ENCODE measurements around the gene GGCX. TPM values are rescaled to one million over a fixed set of nuclear protein-coding genes. Genes with fewer than 3 reads are reported as not detected.

The GGCX gene
- total and polyA plus RNA-seq, 5 experiments from 2014 or later, result 10.4 to 35.8 (median 14.6) TPM

DNA sequence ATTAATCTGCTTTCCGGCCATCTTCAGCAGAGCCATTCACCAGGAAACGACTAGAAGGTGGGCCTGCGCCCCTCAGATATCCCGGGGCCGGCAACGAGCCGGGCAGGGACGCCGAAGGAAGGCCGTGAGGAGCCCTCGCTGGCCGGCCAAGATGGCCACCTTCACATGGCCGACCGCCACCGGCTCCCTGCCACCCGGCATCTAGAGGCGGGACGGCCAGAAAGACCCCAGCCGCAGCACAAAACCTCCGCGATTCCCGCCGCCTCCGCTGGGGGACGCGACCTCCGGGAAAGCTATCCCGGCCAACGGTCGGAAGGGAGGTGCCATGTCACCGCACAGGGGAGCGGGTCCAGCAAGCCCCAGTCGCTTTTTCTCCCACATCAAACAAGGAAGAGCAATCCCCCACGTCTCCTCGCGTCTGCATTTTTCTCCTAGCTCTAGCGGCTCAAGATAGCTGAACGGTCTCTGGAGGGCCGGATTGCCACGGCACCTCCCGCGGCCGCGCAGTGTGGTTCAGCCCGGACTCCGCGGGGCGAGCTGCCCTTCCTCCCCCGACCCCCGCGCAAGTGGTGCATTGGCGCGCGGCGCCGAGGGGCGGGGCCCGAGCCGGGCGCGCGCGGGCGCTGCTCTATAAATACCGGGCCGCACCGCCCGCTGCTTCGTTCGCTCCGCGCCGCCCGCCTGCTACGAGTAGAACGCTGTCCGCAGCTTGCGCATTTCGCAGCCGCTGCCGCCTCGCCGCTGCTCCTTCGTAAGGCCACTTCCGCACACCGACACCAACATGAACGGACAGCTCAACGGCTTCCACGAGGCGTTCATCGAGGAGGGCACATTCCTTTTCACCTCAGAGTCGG, 22.6 kb downstream of the GGCX start, which contains the start of gene MAT2A:
Gene MAT2A (plus strand): TSS at position 662 of the 854 bp plus-strand sequence. CDS start 120 bp downstream, at position 782.
- no peaks in the 10 kb centered on the region for H3K27me3 Mint-ChIP-seq
- ATAC-seq (peak; percentile 74 to 76), DNase-seq (peak; percentile 71 to 91 (median 86))
- peaks cover 21 to 50% (median 40%) of the 10 kb centered on the region in 4 donors for H3K4me1 Mint-ChIP-seq
- POLR2A ChIA-PET, result interaction anchor here (0.5 to 6.7 kb wide), 36 partner anchors 9 to 902 kb away, joined by 3 to 144 read pairs (median 5); partner anchors contain the start of genes C2orf68, ELMOD3, GGCX and KDM3A
- peak within 1 kb of the TSS; percentile 91 to 96 (median 95) for H3K4me3 Mint-ChIP-seq
- peaks cover 10 to 34% (median 16%) of the 10 kb centered on the region in 3 donors for H3K36me3 Mint-ChIP-seq
- peak within 1 kb of the TSS; percentile 90 to 98 (median 95) for H3K27ac Mint-ChIP-seq
- no peaks in the 10 kb centered on the region for H3K9me3 Mint-ChIP-seq

GRCh38 chr2:85537600-85538506, 23.4 kb downstream of the GGCX start:
- Mint-ChIP-seq H3K27me3 (no peaks in the 10 kb centered on the region), H3K4me1 (peaks cover 17 to 47% (median 38%) of the 10 kb centered on the region in 4 donors), H3K9me3 (no peaks in the 10 kb centered on the region), H3K27ac (peak overlapping the region; percentile 90 to 97 (median 94)), H3K36me3 (peaks cover 4 to 26% (median 11%) of the 10 kb centered on the region in 3 donors), H3K4me3 (peak overlapping the region; percentile 91 to 96 (median 95))
- ATAC-seq, result peak; percentile 4 to 15
- peak in 6 of 10 donors; percentile 16 to 48 (median 28) for DNase-seq
- POLR2A ChIA-PET, result interaction anchor here (0.7 to 6.7 kb wide), 24 partner anchors 8 to 903 kb away, joined by 3 to 144 read pairs (median 6); partner anchors contain the start of genes C2orf68, ELMOD3, GGCX and KDM3A

DNA sequence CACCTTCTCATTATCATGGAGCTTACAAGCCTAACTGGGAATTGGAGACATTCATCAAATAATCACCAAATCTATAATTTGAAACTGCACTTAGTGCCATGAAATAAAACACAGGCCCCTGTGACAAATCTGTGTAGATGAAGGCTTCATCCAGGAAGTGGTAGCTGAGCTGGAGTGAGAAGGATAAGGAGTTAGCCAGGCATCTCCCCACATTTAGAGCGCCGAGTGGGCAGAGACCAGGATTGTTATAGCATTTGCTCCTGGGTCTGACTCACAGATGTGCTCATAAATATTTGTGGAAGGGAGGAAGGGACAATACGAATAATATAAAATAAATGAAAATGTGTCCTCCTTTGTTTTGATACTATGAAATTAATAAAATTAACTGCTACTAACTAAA, 24.8 kb downstream of the GGCX start:
- ATAC-seq, result no peak
- no peaks in the 10 kb centered on the region for H3K9me3 Mint-ChIP-seq
- POLR2A ChIA-PET, result interaction anchor here (1.4 to 6.7 kb wide), 4 partner anchors 10 to 209 kb away, joined by 4 to 144 read pairs (median 62); partner anchors contain the start of genes GGCX and TGOLN2
- no peaks in the 10 kb centered on the region for H3K27me3 Mint-ChIP-seq
- H3K36me3 Mint-ChIP-seq, result peaks cover 0 to 12% (median 2%) of the 10 kb centered on the region in 3 donors
- H3K4me3 Mint-ChIP-seq, result peak overlapping the region in 1 of 10 donors; percentile 26
- H3K27ac Mint-ChIP-seq, result peak overlapping the region in 1 of 10 donors; percentile 48
- peaks cover 13 to 34% (median 27%) of the 10 kb centered on the region in 4 donors for H3K4me1 Mint-ChIP-seq
- DNase-seq, result no peak

DNA sequence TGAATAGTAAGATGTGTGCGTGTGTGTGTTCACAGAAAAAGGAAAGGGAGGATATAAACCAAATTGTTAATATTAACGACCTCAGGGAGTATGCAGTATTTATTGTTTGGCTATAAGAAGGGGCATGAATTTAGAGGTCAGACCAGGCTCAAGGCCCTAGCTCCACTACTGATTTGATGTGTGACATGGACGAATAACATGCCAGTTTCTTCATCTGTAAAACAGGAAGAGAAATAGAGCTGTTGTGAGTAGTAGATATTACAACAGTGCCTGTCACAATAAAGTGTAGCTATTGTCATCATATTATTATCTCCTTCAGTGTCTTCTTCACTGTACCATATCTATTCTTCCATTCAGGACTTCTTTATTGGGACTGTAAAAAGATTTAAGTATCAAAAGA, 26.4 kb downstream of the GGCX start:
- H3K9me3 Mint-ChIP-seq, result no peaks in the 10 kb centered on the region
- no peaks in the 10 kb centered on the region for H3K27me3 Mint-ChIP-seq
- no peaks in the 10 kb centered on the region for H3K36me3 Mint-ChIP-seq
- POLR2A ChIA-PET, result interaction anchor here (1.4 kb wide), 1 partner anchor 116 kb away, joined by 3 read pairs; the partner anchor contains the start of gene SH2D6
- H3K4me1 Mint-ChIP-seq, result peaks cover 6 to 18% (median 12%) of the 10 kb centered on the region in 4 donors
- peak overlapping the region in 4 of 10 donors; percentile 6 to 44 (median 12) for H3K27ac Mint-ChIP-seq
- H3K4me3 Mint-ChIP-seq, result no peak overlapping the region
- DNase-seq (no peak), ATAC-seq (no peak)

DNA sequence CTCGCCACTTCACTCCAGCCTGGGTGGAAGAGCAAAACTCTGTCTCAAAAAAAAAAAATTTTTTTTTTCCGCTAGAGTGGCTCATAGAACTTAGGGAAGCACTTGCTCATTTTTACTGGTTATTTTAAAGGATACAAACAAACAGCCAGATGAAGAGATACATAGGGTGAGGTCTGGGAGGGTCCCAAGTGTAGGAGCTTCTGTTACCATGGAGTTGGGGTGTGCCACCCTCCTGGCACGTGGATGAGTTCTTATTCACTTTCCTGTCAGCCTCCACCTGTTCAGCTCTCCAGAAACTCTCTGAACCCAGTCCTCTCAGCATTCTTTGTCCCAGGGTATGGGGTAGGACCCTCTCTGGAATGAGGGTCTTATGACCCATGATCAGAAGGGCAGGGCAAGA, 27.2 kb downstream of the GGCX start:
- H3K9me3 Mint-ChIP-seq, result no peaks in the 10 kb centered on the region
- POLR2A ChIA-PET, result interaction anchor here (1.4 kb wide), 1 partner anchor 115 kb away, joined by 3 read pairs; the partner anchor contains the start of gene SH2D6
- DNase-seq, result no peak
- no peak overlapping the region for H3K27ac Mint-ChIP-seq
- H3K4me1 Mint-ChIP-seq, result peaks cover 6 to 17% (median 12%) of the 10 kb centered on the region in 4 donors
- peaks cover 0 to under 1% (median 0%) of the 10 kb centered on the region in 5 donors for H3K27me3 Mint-ChIP-seq
- no peak overlapping the region for H3K4me3 Mint-ChIP-seq
- H3K36me3 Mint-ChIP-seq, result no peaks in the 10 kb centered on the region
- ATAC-seq, result no peak

DNA sequence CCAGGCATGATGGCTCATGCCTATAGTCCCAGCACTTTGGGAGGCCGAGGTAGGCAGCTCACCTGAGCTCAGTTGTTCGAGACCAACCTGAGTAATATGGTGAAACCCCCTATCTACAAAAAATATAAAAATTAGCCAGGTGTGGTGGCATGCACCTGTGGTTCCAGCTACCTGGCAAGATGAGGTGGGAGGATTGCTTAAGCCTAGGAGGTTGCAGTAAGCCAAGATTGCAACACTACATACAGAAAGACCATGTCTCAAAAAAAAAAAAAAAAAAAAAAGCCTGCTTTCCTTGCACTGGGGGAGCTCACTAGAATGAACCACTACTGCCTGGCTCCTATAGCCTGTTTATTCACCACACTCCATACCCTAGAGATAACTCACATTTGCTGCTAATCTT, 29.7 kb downstream of the GGCX start:
- DNase-seq (no peak), ATAC-seq (no peak)
- POLR2A ChIA-PET, result interaction anchor here (0.7 to 1.0 kb wide), 2 partner anchors 8 to 15 kb away, joined by 4 to 7 read pairs; no protein-coding TSS in a partner anchor
- Mint-ChIP-seq H3K4me1 (peaks cover 0 to 4% (median 0%) of the 10 kb centered on the region in 4 donors), H3K9me3 (no peaks in the 10 kb centered on the region), H3K4me3 (no peak overlapping the region), H3K36me3 (no peaks in the 10 kb centered on the region), H3K27ac (no peak overlapping the region), H3K27me3 (peaks cover 0 to 8% (median 4%) of the 10 kb centered on the region in 5 donors)

DNA sequence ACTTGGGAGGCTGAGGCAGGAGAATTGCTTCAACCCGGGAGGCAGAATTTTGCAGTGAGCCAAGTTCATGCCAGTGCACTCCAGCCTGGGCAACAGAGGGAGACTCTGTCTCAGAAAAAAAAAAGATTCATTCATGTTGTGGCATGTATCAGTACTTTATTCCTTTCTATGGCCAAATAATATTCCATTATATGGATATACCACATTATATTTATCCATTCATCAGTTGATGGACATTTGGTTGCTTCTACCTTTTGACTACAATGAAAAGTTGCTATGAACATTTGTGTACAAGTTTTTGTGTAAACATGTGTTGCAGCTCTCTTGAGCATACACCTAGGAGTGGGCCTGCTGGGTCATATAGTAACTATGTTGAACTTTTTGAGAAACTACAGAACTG, 31.5 kb downstream of the GGCX start:
- no peak for ATAC-seq
- no peak for DNase-seq
- H3K4me3 Mint-ChIP-seq, result no peak overlapping the region
- H3K4me1 Mint-ChIP-seq, result no peaks in the 10 kb centered on the region
- peaks cover 0 to 9% (median 5%) of the 10 kb centered on the region in 5 donors for H3K27me3 Mint-ChIP-seq
- POLR2A ChIA-PET, result interaction anchor here (2.0 kb wide), 1 partner anchor 9 kb away, joined by 6 read pairs; the partner anchor contains the start of gene MAT2A
- H3K9me3 Mint-ChIP-seq, result no peaks in the 10 kb centered on the region
- H3K27ac Mint-ChIP-seq, result no peak overlapping the region
- no peaks in the 10 kb centered on the region for H3K36me3 Mint-ChIP-seq

DNA sequence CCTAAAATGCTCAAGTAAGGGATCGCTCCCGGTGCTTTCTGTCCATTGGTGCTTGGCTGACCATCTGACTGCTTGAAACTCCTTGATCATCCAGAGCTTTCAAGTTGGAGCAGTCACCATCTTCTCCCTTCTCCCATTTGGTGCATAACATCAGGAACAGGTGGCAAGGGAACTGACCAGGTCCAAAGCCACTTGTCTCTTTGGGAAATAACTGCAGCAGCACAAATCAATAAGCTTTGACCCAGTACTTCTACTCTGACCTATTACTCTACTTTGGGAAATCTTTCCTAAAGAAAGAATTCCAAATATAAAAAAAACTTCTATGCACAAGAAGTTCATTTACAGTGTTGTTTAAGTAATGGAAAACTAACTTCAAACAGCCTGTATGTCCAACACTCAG, 32.9 kb downstream of the GGCX start:
- no peak overlapping the region for H3K27ac Mint-ChIP-seq
- ATAC-seq, result no peak
- no peaks in the 10 kb centered on the region for H3K36me3 Mint-ChIP-seq
- H3K4me1 Mint-ChIP-seq, result peaks cover 0 to 6% (median 5%) of the 10 kb centered on the region in 4 donors
- POLR2A ChIA-PET, result interaction anchor here (2.0 kb wide), 1 partner anchor 10 kb away, joined by 6 read pairs; the partner anchor contains the start of gene MAT2A
- no peak for DNase-seq
- no peaks in the 10 kb centered on the region for H3K9me3 Mint-ChIP-seq
- peaks cover 0 to 9% (median 5%) of the 10 kb centered on the region in 5 donors for H3K27me3 Mint-ChIP-seq
- no peak overlapping the region for H3K4me3 Mint-ChIP-seq

GRCh38 chr2:85527787-85528186, 33.5 kb downstream of the GGCX start:
- DNase-seq, result no peak
- Mint-ChIP-seq H3K27me3 (peaks cover 0 to 9% (median 5%) of the 10 kb centered on the region in 5 donors), H3K36me3 (no peaks in the 10 kb centered on the region), H3K4me3 (no peak overlapping the region), H3K27ac (no peak overlapping the region), H3K9me3 (no peaks in the 10 kb centered on the region), H3K4me1 (peaks cover 0 to 6% (median 5%) of the 10 kb centered on the region in 4 donors)
- POLR2A ChIA-PET, result no interaction called here
- no peak for ATAC-seq

DNA sequence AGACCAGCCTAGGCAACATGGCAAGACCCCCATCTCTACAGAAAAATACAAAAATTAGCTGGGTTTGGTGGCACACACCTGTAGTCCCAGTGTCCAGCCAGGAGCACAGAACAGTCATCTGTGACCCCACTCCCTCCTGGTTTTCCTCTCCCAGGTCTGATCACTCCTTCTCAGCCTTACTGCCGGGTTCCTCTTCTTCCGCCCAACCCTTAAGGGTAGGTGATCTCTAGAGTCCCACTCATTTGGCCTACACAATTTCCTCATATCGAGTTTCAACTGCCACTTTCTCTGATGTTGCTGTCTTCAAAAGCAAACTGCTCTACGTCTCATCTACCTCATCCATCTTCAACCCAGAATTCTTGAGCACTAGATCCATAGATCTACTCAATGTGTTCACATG, 35.7 kb downstream of the GGCX start:
- Mint-ChIP-seq H3K36me3 (no peaks in the 10 kb centered on the region), H3K27ac (no peak overlapping the region), H3K4me1 (peaks cover 0 to 6% (median 5%) of the 10 kb centered on the region in 4 donors), H3K9me3 (no peaks in the 10 kb centered on the region), H3K4me3 (no peak overlapping the region), H3K27me3 (peaks cover 0 to 9% (median 5%) of the 10 kb centered on the region in 5 donors)
- ATAC-seq (no peak), DNase-seq (no peak)
- POLR2A ChIA-PET, result no interaction called here

GRCh38 chr2:85525029-85525428, 36.3 kb downstream of the GGCX start:
- POLR2A ChIA-PET, result interaction anchor here (0.7 kb wide), 1 partner anchor 14 kb away, joined by 3 read pairs; no protein-coding TSS in a partner anchor
- H3K9me3 Mint-ChIP-seq, result no peaks in the 10 kb centered on the region
- H3K36me3 Mint-ChIP-seq, result no peaks in the 10 kb centered on the region
- no peak overlapping the region for H3K27ac Mint-ChIP-seq
- ATAC-seq (no peak), DNase-seq (no peak)
- H3K4me1 Mint-ChIP-seq, result peaks cover 0 to 6% (median 5%) of the 10 kb centered on the region in 4 donors
- no peak overlapping the region for H3K4me3 Mint-ChIP-seq
- H3K27me3 Mint-ChIP-seq, result peaks cover 0 to 9% (median 5%) of the 10 kb centered on the region in 5 donors

All from naive thymus-derived CD8-positive, alpha-beta T cell (primary cell).